T-helper 1 cell (primary cell): ENCODE data around the gene CAV3.
"Not testable (repeated sequence)": the region's sequence is repeated elsewhere in the genome, so short reads cannot be mapped to it uniquely, and the experiment has no call there.

ENCODE experiments used
- DNase-seq, 5 donors: peaks; one replicate each; pipeline ENCODE4 v3.0.0-alpha.2; 2012 to 2020
- total RNA-seq, 4 donors: gene quantifications; one replicate each; lab custom pipeline; 2026; lab: John Stamatoyannopoulos, UW

The CAV3 gene
- total RNA-seq: 0 reads per million in 4 donors

DNA sequence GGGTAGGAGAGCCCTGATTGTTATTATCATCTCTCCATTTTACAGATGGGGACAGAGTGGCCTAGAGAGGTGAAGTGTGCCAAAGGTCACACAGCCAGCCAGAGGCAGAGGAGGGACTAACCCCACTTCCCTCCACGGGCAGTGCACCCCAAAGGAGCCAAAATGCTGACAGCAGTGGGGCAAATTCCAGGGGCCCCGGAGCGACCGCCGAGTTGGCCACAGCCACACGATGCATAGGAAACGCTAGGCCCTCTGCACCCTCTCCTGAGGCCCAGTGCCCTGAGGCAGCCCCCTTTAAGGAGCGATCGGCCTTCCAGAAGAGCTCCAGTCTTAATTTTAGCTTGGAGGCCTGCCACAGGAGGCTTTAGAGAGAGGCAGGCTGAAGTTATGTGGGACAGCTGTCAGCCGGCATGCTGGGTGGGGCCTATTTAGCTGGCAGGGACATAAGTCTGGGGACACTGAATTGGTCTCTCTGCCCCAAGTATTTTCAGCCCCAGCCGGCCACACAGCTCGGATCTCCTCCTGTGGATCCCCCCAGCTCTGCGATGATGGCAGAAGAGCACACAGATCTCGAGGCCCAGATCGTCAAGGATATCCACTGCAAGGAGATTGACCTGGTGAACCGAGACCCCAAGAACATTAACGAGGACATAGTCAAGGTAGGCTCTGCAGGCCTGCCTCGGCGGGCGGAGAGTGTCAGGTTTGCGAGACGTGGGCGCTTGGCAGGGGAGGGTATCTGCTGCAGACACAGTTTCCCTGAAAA lies at the start of gene CAV3:
Gene CAV3, plus strand, starts transcription at position 471 of the 763 bp plus-strand sequence. Its CDS starts 75 bp downstream, at position 546.
- DNase-seq: no peak

DNA sequence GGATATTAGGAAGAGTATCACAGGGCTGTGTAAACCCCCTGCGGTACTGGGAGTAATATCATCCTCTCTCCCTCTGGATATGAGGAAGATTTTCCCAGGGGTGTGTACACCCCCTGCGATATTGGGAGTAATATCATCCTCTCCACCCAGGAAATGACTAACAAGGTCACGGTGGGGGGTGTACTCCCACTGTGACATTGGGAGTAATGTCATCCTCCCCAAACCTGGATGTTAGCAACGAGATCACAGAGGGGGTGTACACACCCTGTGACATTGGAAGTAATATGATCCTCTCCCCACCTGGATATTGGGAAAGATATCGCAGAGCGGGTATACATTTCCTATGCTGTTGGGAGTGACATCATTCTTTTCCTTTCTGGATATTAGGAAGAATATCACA lies 48.6 kb upstream of the CAV3 start:
- not testable (repeated sequence) for DNase-seq

DNA sequence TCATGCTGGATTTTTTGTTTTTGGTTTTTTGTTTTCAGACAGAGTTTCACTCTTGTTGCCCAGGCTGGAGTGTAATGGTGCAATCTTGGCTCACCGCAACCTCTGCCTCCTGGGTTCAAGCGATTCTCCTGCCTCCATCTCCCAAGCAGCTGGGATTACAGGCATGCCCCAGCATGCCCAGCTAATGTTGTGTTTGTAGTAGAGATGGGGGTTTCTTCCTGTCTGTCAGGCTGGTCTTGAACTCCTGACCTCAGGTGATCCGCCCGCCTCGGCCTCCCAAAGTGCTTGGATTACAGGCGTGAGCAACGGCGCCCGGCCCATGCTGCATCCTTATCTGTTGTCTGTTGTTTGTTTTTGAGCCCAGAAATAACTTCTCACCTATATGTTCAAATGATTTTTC lies 42.3 kb upstream of the CAV3 start:
- DNase-seq: not testable (repeated sequence)

DNA sequence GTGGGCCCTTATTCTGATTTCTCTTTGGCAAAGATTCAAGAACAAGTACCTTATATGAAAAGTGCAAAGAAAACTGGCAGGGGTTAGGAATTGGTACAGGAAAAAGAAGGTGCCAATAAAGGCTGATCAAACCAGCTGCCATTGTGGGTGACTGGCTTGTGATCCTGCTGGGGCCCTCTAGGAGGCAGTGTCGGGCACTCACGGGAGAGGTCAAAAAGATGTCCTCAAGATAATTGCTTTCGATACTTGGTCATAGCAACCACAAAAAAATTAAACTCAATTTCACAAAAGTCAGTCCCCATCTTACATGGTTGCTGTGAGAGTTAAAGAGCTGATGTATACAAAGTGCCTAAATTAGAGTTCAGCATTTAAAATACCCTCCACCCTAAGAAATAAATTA lies 31.0 kb upstream of the CAV3 start:
- DNase-seq: no peak

DNA sequence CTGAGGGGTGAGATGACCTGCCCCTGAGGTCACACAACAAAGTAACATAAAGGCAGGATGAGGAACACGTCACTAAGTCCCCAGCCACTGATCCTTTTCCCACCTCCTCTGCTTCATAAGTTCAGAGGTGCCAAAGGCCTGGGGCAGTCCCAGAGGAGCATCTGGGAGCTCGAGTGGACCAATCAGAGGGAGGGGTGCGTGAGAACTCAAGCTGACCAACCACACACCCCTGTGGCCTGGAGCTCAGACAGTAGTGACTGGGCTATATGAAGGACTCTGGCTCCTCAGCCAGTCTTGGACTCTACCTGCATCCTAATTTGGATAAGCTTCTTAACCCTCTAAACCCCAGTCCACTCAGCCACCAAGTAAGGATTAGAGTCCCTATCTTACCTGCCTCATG lies 28.0 kb upstream of the CAV3 start:
- no peak for DNase-seq

DNA sequence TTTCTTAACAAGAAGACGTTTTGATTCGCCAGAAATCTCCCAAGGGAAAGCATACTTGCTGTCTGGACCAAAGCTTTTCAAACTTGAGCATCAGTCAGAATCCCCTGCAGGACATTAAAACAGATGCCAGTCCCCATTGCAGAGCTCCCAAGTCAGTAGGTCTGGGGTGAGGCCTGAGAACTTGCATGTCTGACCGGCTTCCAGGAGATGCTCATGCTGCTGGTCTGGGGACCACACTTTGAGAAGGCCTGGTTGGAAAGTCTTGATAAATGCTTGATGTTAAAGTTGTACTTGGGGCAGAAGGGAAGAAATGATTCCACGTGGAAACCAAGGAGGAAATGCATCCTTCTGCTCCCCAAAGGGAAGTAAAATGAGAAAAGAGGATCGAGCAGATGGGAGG lies 24.3 kb upstream of the CAV3 start:
- no peak for DNase-seq

DNA sequence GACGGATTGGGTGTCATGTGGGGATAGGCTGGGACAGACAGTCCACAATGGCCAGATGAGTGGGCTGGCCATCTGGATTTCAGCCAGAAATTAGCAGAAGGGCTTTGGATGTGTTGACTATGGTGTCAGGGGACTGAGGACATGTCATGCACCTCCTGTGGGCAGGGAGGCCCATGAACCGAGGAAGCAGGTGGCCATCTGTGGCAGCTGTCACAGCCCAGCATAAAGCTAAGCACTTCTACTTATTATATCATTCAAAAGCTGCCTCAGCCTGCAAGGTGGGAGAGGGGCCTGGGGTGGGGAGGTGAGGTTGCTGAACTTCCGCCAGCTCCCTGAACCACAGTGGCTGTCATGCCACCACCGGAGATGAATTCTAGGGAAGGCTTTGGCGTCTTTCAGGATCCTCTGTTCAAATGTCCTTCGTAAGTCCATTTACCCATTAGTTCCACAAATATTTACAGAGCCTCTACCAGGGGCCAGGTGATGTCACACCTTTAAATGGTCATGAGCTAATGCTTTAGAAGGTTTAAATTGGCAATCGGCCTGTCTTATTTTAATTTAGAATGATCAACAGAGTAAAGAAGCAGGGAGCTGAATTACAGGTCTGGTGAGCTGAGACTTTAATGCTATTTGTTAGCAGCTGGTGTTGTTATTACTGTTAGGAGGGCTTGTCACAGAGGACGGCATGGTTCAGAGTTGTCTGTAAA lies 23.6 kb upstream of the CAV3 start:
- DNase-seq: no peak

DNA sequence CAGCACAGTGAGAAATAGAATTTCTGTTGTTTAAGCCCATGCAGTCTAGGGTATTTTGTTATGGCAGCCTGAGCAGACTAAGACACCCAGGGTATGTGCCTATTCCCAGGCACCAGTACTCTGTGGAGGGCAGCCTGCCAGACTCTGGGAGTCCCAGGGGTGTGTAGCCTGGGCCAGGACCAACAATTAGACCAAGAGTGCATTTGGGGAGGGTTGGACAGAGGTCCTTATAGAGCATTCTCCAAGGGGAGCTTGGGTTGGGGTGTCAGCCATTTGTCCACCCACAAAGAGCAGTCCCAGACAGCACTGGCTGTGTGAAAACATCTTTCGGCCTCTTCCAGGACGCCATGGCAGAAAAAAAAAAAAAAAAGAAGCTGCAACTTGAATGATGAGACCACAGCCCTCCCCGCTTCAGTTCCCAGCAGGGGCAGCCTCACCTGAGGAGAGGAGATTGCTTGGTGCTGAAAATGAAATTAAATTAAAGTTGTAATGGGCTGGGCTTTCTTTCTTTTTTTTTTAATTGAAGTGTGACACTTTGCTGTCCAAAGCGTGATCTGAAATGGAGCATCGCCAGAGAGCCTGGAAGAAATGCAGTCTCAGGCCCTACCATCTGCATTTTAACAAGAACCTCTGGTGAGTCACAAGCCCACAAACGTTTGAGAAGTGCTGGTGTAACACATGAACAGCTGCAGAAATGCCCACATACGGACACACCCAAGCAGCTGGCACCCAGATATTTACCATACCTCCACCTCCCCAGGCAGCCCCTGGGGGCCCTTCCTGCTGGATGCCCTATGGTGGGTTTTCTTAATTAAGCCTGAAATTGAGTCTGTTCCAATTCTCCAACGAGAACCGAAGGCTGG lies 21.3 kb upstream of the CAV3 start:
- no peak for DNase-seq

DNA sequence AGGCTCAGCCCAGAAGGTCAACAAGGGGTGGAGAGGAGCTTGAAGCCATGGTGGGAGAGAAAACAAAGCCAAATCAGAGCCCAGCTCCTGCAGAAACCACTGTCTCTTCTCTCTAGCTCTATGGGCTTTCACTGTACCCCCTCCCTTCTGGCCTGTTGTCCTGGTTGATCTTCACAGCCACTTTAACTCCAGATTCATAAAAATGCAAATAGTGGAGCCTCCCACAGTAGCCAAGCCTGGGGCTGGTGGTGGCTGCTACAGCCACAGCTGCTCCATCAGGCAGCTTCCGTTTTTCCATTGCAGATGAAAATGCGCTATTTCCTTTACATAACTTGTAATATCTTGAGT lies 20.7 kb upstream of the CAV3 start:
- DNase-seq: no peak

DNA sequence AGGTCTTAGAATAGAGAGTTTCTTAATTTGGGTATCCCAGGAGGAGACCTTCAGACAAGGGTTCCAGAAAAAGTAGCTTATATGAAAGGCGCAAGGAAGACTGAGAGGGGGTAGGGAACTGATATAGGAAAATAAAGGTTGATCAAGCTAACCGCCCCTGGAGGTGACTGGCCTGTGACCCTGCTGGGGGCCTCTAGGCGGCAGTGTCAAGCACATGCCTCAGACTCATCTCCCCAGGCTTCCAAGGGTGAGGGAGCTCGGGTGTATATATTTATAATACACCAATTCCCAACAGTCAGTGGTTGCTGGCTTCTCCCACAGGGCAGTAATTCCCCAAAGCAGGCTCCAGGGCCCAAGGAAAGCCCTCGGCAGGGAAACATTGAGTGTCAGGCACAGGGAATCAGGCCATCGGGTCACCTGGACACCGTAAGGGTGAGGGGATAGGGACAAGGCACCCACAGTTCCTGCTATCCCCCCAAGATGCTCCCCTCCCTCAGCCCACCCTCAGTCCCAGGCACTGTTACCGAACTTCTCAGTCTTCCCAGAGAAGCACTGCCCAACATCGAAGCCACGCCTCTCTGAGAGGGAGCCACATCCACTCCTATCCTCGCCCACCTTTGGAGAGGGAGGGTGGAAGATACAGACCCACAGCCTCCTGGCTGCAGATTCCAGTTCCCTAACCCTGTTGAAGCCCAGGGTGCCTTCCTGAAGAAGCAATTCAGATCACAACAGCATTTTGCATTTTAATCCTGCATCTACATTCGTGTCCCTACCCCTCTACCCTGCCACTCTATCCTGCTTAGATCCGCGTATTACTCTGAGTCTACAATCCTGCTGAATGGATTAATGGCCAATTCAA lies 19.5 kb upstream of the CAV3 start:
- DNase-seq: no peak

DNA sequence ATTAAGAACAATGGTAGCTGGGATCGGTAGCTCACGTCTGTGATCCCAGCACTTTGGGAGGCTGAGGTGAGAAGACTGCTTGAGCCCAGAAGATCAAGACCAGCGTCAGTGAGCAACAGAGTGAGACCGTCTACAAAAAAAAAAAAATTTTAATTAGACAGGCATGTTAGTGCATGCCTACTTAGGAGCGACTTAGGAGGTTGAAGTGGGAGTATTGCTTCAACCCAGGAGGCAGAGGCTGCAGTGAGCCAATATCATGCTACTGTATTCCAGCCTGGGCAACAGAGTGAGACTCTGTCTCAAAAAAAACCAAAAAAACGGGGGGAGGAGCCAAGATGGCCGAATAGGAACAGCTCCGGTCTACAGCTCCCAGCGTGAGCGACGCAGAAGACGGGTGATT lies 17.8 kb upstream of the CAV3 start:
- not testable (repeated sequence) for DNase-seq

DNA sequence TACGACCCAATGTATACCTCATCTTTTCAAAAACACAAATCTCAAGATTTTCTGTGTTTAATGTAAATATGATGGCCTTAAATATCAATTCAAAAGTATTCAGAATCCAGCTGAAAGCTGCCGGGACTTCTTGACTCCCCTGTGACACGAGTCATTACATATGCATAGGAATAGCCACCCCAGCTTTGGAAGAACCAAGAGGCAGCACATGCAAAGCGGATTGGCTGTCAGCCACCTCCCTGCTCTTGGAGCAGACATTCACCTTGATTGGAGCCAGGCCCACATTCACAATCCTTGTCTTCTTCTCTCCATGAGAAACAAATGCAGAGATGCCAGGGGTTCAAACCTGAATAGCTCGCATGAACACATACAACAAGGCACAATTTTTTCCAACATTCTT lies 10.8 kb upstream of the CAV3 start:
- DNase-seq: no peak

DNA sequence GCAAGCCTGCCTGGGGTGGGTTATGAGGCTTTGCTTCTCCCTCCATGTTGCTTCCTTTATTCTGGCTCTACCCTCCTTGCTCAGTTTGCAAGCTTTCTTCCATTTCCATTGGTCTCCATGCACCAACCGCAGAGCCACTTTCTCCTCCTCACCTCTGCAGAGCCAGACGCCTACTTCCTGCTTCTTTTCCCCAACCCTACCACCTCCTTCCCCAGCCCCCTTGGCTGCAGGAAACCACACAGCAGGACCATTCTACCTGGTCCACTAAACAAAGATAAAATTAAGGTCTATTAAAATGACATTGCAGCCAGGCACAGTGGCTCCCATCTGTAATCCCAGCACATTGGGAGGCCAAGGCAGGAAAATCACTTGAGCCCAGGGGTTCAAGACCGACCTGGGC lies 10.0 kb upstream of the CAV3 start:
- no peak for DNase-seq

DNA sequence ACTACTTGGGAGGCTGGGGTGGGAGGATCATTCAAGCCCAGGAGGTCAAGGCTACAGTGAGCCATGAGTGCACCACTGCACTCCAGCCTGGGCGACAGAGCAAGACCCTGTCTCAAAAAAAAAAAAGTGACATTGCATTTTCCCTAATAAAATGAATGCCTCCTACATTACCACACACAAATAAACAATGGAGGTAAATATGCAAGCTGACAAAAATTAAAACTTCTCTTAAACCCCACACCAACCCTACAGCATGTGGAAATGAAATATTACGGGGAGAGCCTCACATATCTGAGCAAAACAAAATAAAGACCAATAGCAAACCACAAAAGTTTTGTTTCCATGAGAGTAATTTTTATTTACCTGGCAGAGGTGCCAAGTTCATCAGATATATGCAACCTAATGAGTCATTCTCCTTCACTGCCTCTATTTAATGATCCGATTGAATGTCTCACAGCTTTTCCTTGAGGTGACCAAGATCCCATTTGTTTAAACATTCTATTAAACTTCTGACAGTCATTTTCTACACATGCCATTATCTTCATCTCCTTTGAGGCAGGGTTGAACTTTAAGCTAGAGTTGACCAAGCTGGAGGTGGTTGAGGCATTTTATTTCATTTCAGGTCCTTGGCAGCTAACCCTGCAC lies 9.4 kb upstream of the CAV3 start:
- DNase-seq: no peak

DNA sequence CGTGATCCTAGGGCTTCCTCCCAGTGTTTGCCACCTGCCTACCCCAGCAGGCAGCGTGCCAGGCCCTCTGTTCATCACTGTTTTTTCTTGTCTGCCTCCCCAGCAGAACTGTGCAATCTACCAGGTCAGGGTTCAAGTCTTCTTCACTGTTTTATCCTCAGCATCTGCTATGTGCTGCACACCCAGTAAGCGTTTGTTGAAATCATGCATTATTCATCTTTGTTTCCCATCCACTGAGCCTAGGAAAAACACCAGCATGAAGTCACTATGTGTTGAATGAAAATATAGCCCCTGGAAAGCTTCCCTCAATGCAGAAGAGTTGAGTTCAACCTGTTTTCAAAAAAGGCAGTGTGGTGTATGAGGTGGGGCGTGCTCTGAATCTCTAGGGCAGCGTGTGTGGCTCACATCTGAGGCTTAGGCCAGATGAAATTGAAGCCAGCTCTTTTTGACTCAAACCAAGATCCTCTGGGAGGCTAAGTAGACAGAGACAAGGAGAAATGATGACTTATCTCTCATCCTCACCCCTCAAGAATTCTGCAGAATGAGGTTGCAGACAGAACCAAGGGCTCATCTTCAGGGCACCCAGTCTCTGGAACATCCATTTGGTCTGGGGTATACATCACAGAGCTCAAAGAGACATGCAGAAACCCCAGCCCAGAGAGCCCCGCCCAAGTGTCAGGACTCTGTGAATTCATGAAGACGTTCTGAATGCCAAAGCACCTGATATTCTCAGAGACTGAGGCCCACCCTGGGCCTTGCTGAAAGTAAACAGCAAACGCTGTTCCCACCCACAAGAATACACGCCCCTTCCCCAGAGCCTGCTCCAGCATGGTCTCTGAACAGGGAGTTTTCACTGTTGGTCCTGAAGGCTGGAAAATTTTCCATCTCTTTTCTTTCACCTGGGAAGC lies 5.7 kb upstream of the CAV3 start:
- DNase-seq: no peak

DNA sequence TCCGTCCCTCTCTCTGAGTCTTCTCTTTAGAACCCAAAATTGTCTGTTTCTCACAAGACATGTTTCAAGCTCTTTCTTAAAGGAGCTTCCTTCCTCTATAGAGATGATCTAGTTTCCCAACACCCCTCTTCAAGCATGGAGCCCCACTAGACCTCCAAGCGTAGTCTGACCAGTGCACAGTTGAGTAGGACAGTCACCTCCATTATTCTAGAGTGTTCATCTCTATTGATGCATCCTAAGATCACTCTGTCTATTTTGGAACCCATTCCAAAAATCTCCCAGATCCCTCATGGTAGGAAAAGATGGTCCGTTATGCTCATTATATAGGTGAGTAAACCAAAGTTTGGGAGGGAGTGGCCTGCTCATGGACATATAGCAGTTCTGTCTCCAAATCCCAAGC lies 4.1 kb upstream of the CAV3 start:
- no peak for DNase-seq

DNA sequence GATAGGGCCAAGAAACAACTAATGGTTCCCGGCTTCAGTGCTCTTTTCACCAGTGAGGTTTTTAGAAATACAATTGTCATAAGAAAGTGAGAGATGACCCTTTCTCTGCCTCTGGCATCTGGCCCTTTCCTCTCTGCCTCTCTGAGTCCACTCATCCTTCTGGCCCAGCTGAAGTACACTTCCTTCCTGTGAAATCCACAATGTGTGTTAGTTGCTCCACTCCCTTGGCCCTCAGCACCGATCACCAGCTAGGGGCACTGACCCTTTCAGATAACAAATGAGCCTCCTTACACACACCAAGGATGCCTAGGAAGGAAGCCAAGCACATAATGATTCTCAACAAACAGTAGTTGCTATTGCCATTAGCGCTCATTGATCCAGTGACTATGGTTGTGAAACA lies 2.9 kb upstream of the CAV3 start:
- no peak for DNase-seq

DNA sequence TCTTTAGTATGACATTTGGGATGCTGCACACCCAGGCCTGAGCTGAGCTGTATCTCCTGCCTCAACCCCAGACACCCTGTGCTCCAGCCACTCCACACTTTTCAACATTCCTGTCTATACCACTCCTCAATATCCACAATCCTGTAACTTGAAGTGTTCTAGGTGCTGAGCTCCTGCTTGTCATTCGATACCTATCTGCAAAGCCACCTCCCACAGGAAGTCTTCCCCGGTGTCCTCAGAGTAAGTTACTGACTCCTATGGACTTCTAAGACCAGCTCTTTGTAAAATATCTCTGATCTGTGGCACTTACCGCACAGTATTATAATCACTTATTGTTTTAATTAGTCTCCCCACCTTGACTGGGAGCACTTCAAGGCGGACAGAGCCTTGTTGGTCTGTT lies 1.2 kb upstream of the CAV3 start:
- DNase-seq: no peak

DNA sequence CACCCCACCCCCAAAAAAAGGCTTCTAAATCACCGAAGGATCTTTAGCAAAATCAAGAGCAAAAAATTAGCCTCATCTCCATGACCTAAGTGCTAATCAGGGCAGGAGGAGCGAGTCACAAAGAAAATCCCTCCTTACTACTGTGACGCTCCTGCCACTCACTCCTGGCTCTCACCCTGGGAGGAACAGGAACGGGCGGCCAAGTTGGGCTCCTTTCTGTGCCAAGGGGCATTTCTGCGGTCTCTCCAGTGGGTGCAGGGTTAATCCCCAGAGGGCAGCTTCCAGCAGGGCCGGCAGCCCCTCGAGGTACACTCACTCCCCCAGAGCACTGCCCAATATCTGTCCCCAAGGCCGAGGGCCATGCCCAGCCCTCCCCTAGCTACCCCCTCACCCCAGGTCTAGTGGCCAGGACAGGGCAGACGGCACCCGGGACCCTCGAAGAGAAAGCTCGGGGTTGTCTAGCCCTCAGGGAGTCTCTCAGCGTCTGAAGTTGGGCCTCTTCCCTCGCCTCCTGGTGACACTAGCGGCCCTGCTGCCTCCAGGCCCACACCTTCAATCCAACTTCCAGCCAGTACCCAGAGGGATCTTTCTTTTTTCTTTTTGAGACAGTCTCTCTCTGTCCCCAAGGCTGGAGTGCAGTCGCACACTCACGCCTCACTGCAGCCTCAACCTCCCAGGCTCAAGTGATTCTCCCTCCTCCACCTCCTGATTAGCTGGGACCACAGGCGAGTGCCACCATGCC lies 706 bp downstream of the CAV3 start:
- no peak for DNase-seq

DNA sequence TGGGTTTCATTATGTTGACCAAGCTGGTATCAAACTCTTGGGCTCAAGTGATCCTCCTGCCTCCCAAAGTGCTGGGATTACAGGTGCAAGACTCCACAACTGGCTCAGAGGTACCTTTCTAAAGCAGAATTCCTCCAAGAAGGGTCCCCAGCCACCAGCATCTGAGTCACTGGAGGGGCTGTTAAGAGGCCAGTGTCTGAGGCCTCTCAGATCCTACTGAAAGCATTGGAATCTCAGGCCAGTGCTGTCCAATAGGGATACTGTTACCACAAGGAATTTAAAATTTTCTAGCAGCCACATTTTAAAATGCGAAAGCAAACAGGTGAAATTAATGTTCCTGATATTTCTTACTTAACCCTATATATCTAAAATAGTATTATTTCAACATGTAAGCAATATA lies 1.3 kb downstream of the CAV3 start:
- no peak for DNase-seq
